CD14-positive monocyte (primary cell): Measurements from ENCODE around the gene LRRC4C. TPM values are rescaled to one million over a fixed set of nuclear protein-coding genes. Genes with fewer than 3 reads are reported as not detected.

Experiments
- DNase-seq, 3 donors: peaks; one replicate each; pipeline ENCODE4 v3.0.0-alpha.2; 2011 to 2022
- H2AFZ ChIP-seq: 2 replicates; pipeline ENCODE4 v1.6.0; 2012; ENCODE audit warnings: mild to moderate bottlenecking, low read depth, low read length, inconsistent platforms; ENCODE audit not compliant: insufficient read depth, poor library complexity, severe bottlenecking
- H3K27ac ChIP-seq, 2 donors: 1 replicate in 1 of 2; 2 replicates in 1 of 2; pipeline ENCODE4 v1.5.1; 2012 to 2013; ENCODE audit warnings: low read length in 2 of 2, control low read depth in 1 of 2, inconsistent platforms in 1 of 2, low read depth in 1 of 2, mild to moderate bottlenecking in 1 of 2
- H3K27me3 ChIP-seq, 2 donors: one replicate each; pipeline versions ENCODE4 v1.6.0 to v1.6.1; 2011 to 2013; ENCODE audit warnings: low read length in 2 of 2; ENCODE audit not compliant: control insufficient read depth in 2 of 2, insufficient read depth in 2 of 2
- H3K36me3 ChIP-seq, 2 donors: replicated peaks in 1 of 2; 1 replicate in 1 of 2; 2 replicates in 1 of 2; pipeline versions ENCODE4 v1.5.1 to v1.6.1; 2012 to 2013; ENCODE audit warnings: low read length in 2 of 2, control low read depth in 1 of 2, inconsistent platforms in 1 of 2, mild to moderate bottlenecking in 1 of 2; ENCODE audit not compliant: insufficient read depth in 2 of 2, control insufficient read depth in 1 of 2
- H3K4me1 ChIP-seq, 2 donors: 1 replicate in 1 of 2; 2 replicates in 1 of 2; pipeline versions ENCODE4 v1.5.1 to v1.6.1; 2012 to 2013; ENCODE audit warnings: low read length in 2 of 2, control low read depth in 1 of 2, inconsistent platforms in 1 of 2, mild to moderate bottlenecking in 1 of 2, moderate library complexity in 1 of 2; ENCODE audit not compliant: insufficient read depth in 2 of 2, control insufficient read depth in 1 of 2
- H3K4me2 ChIP-seq: replicated peaks from 2 replicates; pipeline ENCODE3; 2012; ENCODE audit warnings: low read length, moderate library complexity, mild to moderate bottlenecking; ENCODE audit not compliant: poor library complexity, severe bottlenecking; ENCODE audit errors: extremely low read depth
- H3K4me3 ChIP-seq, 3 experiments: fragments of 200-600 bp in 1 of 3; sonication (generic) in 1 of 3; replicated peaks in 1 of 3; 1 replicate in 2 of 3; 2 replicates in 1 of 3; pipeline ENCODE4 v1.5.1; 2011 to 2013; ENCODE audit warnings: low read length in 3 of 3, mild to moderate bottlenecking in 3 of 3, control low read depth in 2 of 3, low read depth in 2 of 3, inconsistent platforms in 1 of 3, moderate library complexity in 1 of 3
- H3K79me2 ChIP-seq: 2 replicates; pipeline ENCODE4 v1.6.0; 2012; ENCODE audit warnings: mild to moderate bottlenecking, control low read depth, inconsistent platforms, low read length, moderate library complexity; ENCODE audit not compliant: insufficient read depth
- H3K9ac ChIP-seq: 2 replicates; pipeline ENCODE4 v1.6.0; 2017; ENCODE audit warnings: low read length, mild to moderate bottlenecking; ENCODE audit not compliant: insufficient read depth, poor library complexity, severe bottlenecking
- H3K9me3 ChIP-seq, 2 donors: replicated peaks in 1 of 2; 1 replicate in 1 of 2; 2 replicates in 1 of 2; pipeline versions ENCODE4 v1.5.1 to v1.6.1; 2012 to 2013; ENCODE audit warnings: low read length in 2 of 2, control low read depth in 1 of 2; ENCODE audit not compliant: control insufficient read depth in 1 of 2, insufficient read depth in 1 of 2
- H4K20me1 ChIP-seq: 2 replicates; pipeline ENCODE4 v1.6.0; 2012; ENCODE audit warnings: mild to moderate bottlenecking, low read length, control low read depth, moderate library complexity; ENCODE audit not compliant: insufficient read depth
- H3K27ac Mint-ChIP-seq, 7 donors: one replicate each; pipeline ENCODE4 v1.8.0; 2020; ENCODE audit warnings: mild to moderate bottlenecking in 7 of 7, mixed read lengths in 7 of 7, moderate library complexity in 6 of 7, inconsistent platforms in 2 of 7
- H3K27me3 Mint-ChIP-seq, 3 donors: one replicate each; pipeline ENCODE4 v1.8.0; 2021 to 2022; ENCODE audit warnings: low read depth in 3 of 3, mild to moderate bottlenecking in 3 of 3, mixed read lengths in 3 of 3, moderate library complexity in 3 of 3, inconsistent platforms in 1 of 3
- H3K36me3 Mint-ChIP-seq, 2 donors: one replicate each; pipeline ENCODE4 v1.8.0; 2020; ENCODE audit warnings: mixed read lengths in 2 of 2, inconsistent platforms in 1 of 2, mild to moderate bottlenecking in 1 of 2
- H3K4me1 Mint-ChIP-seq: one replicate; pipeline ENCODE4 v1.8.0; 2020; ENCODE audit warnings: mild to moderate bottlenecking, mixed read lengths
- H3K4me3 Mint-ChIP-seq, 2 donors: one replicate each; pipeline ENCODE4 v1.8.0; 2020; ENCODE audit warnings: mild to moderate bottlenecking in 2 of 2, mixed read lengths in 2 of 2, moderate library complexity in 1 of 2
- H3K9me3 Mint-ChIP-seq, 7 donors: one replicate each; pipeline ENCODE4 v1.8.0; 2020 to 2022; ENCODE audit warnings: mixed read lengths in 7 of 7, mild to moderate bottlenecking in 6 of 7, moderate library complexity in 6 of 7, inconsistent platforms in 2 of 7
- CTCF ChIP-seq: fragments of 200-600 bp; IDR thresholded peaks from one replicate; pipeline ENCODE4 v1.8.0; 2022; ENCODE audit warnings: antibody characterized with exemption, mild to moderate bottlenecking
- WGBS: methylation state at CpG from one replicate; pipeline ENCODE4 v1.1.5; 2013; ENCODE audit warnings: missing lambda C conversion rate; ENCODE audit not compliant: insufficient coverage; 5-methylcytosine and 5-hydroxymethylcytosine counted together
- intact Hi-C, 2 donors: fragments of 100-400 bp; cut with micrococcal nuclease; formaldehyde crosslinking; loops; one replicate each; pipeline versions ENCODE4 v1.15.0 to v1.15.1; 2023
- polyA plus RNA-seq, 3 donors: library from polyadenylated mRNA; depleted of rRNA in 1 of 3; unstranded in 2 of 3; stranded (reverse) in 1 of 3; fragments of 300-500 nt in 2 of 3; fragments of >200 nt in 1 of 3; fragmentation: Illumina TruSeq in 2 of 3; gene quantifications; 1 replicate in 2 of 3; 2 replicates in 1 of 3; pipeline ENCODE4 v1.2.3, GENCODE V29; 2012 to 2021

Gene LRRC4C
- polyA plus RNA-seq, 3 donors: not detected

GRCh38 chr11:41398175-41398574, 61.3 kb downstream of the LRRC4C start:
- TF ChIP-seq CTCF: no peak
- DNase-seq: no peak
- H2AFZ ChIP-seq: no peak overlapping the region
- Mint-ChIP-seq H3K4me1 (no peaks in the 10 kb centered on the region), H3K27ac (no peak overlapping the region), H3K4me3 (no peak overlapping the region), H3K27me3 (no peaks in the 10 kb centered on the region), H3K9me3 (no peaks in the 10 kb centered on the region), H3K36me3 (no peaks in the 10 kb centered on the region)
- H3K36me3 ChIP-seq: no peaks in the 10 kb centered on the region
- H3K79me2 ChIP-seq: no peaks in the 10 kb centered on the region
- no peaks in the 10 kb centered on the region for H4K20me1 ChIP-seq
- no peak overlapping the region for H3K27ac ChIP-seq
- no peaks in the 10 kb centered on the region for H3K4me1 ChIP-seq
- no peaks in the 10 kb centered on the region for H3K9me3 ChIP-seq
- H3K4me3 ChIP-seq: no peak overlapping the region
- intact Hi-C loops: no loop called here
- no peak overlapping the region for H3K9ac ChIP-seq
- no peak overlapping the region for H3K4me2 ChIP-seq
- H3K27me3 ChIP-seq: no peaks in the 10 kb centered on the region
- 67% methylated on average over 2 of the region's 3 CpGs for WGBS

- no CpG with 5 or more reads among the region's 4 CpGs for WGBS
- Histone ChIP-seq H4K20me1 (no peaks in the 10 kb centered on the region), H3K4me3 (no peak overlapping the region), H3K79me2 (no peaks in the 10 kb centered on the region), H3K4me1 (no peaks in the 10 kb centered on the region), H3K9ac (no peak overlapping the region), H3K27me3 (no peaks in the 10 kb centered on the region), H3K4me2 (no peak overlapping the region), H3K36me3 (no peaks in the 10 kb centered on the region), H2AFZ (no peak overlapping the region), H3K9me3 (no peaks in the 10 kb centered on the region), H3K27ac (no peak overlapping the region)
- Mint-ChIP-seq H3K4me1 (no peaks in the 10 kb centered on the region), H3K9me3 (peaks cover 0 to 2% (median 0%) of the 10 kb centered on the region in 7 donors), H3K36me3 (no peaks in the 10 kb centered on the region), H3K27ac (no peak overlapping the region), H3K27me3 (no peaks in the 10 kb centered on the region), H3K4me3 (no peak overlapping the region)
- no peak for TF ChIP-seq CTCF
- intact Hi-C loops: no loop called here
- DNase-seq: no peak
Measured at GRCh38 chr11:41394521-41395195, 64.8 kb downstream of the LRRC4C start.
